Common myeloid progenitor, CD34-positive (primary cell): ENCODE data around the gene WDR27.
"Not testable (repeated sequence)": the region's sequence is repeated elsewhere in the genome, so short reads cannot be mapped to it uniquely, and the experiment has no call there.

Experiments
- CTCF ChIA-PET: fragments of 350-600 bp; sonication (Branson Sonifier 250); formaldehyde crosslinking; loops from one replicate; lab custom pipeline; 2021; ENCODE audit warnings: antibody characterized with exemption; lab: Charles Lee
- POLR2A ChIA-PET: fragments of 350-600 bp; sonication (Branson Sonifier 250); formaldehyde crosslinking; loops from one replicate; lab custom pipeline; 2021; ENCODE audit warnings: antibody characterized with exemption; lab: Charles Lee
- DNase-seq, 3 donors: peaks; one replicate each; pipeline versions ENCODE4 v3.0.0 to v3.0.0-alpha.2; 2013
- H3K27ac ChIP-seq, 2 experiments: 1 replicate in 1 of 2; 2 replicates in 1 of 2; pipeline ENCODE4 v1.7.0; 2013; ENCODE audit warnings: inconsistent platforms in 2 of 2, low read length in 2 of 2, mild to moderate bottlenecking in 2 of 2, low read depth in 1 of 2, moderate library complexity in 1 of 2; ENCODE audit not compliant: severe bottlenecking in 2 of 2, insufficient read depth in 1 of 2, poor library complexity in 1 of 2
- H3K27me3 ChIP-seq, 5 experiments: replicated peaks in 2 of 5; 1 replicate in 3 of 5; 2 replicates in 2 of 5; pipeline versions ENCODE4 v1.6.1 to v1.7.0; 2013; ENCODE audit warnings: low read length in 4 of 5, mild to moderate bottlenecking in 2 of 5, moderate library complexity in 2 of 5, inconsistent platforms in 1 of 5; ENCODE audit not compliant: insufficient read depth in 5 of 5, control insufficient read depth in 4 of 5
- H3K36me3 ChIP-seq, 4 experiments: 1 replicate in 2 of 4; 2 replicates in 2 of 4; pipeline versions ENCODE4 v1.6.1 to v1.7.0; 2013; ENCODE audit warnings: low read length in 3 of 4, control low read depth in 1 of 4, mild to moderate bottlenecking in 1 of 4; ENCODE audit not compliant: control insufficient read depth in 4 of 4, insufficient read depth in 4 of 4
- H3K4me1 ChIP-seq, 4 experiments: 1 replicate in 3 of 4; 2 replicates in 1 of 4; pipeline versions ENCODE4 v1.6.1 to v1.7.1; 2013; ENCODE audit warnings: low read length in 3 of 4, mild to moderate bottlenecking in 3 of 4, control low read depth in 1 of 4, inconsistent platforms in 1 of 4, moderate library complexity in 1 of 4; ENCODE audit not compliant: control insufficient read depth in 4 of 4, insufficient read depth in 4 of 4; ENCODE audit errors: control extremely low read depth in 1 of 4
- H3K4me3 ChIP-seq, 7 experiments: 1 replicate in 4 of 7; 2 replicates in 3 of 7; pipeline versions ENCODE4 v1.5.1 to v1.7.0; 2013; ENCODE audit warnings: mild to moderate bottlenecking in 7 of 7, low read length in 6 of 7, moderate library complexity in 6 of 7, inconsistent platforms in 2 of 7, low read depth in 2 of 7, control low read depth in 1 of 7; ENCODE audit not compliant: insufficient read depth in 4 of 7, control insufficient read depth in 1 of 7; ENCODE audit errors: extremely low read depth in 1 of 7
- H3K9me3 ChIP-seq, 5 experiments: 1 replicate in 4 of 5; 2 replicates in 1 of 5; pipeline versions ENCODE4 v1.6.1 to v1.7.1; 2013; ENCODE audit warnings: low read length in 4 of 5, mild to moderate bottlenecking in 2 of 5, inconsistent platforms in 1 of 5, low read depth in 1 of 5, moderate library complexity in 1 of 5; ENCODE audit not compliant: control insufficient read depth in 4 of 5, insufficient read depth in 2 of 5; ENCODE audit errors: control extremely low read depth in 1 of 5
- WGBS: methylation state at CpG from one replicate; pipeline ENCODE4 v1.1.5; 2013; ENCODE audit not compliant: insufficient coverage; 5-methylcytosine and 5-hydroxymethylcytosine counted together

WDR27 gene

DNA sequence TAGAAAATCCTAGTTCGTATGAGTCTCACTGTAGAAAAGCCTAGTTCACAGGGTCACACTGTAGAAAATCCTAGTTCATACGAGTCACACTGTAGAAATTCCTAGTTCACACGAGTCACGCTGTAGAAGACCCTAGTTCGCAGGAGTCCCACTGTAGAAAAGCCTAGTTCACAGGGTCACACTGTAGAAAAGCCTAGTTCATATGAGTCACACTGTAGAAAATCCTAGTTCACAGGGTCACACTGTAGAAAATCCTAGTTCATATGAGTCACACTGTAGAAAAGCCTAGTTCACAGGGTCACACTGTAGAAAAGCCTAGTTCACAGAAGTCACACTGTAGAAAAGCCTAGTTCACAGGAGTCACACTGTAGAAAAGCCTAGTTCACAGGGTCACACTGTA, 56.4 kb downstream of the WDR27 start:
- WGBS: 95% methylated on average over 5 of the region's 5 CpGs
- H3K4me3 ChIP-seq, CTCF ChIA-PET, H3K9me3 ChIP-seq, H3K4me1 ChIP-seq, DNase-seq, POLR2A ChIA-PET, H3K27me3 ChIP-seq, H3K36me3 ChIP-seq, H3K27ac ChIP-seq: not testable (repeated sequence)

- H3K9me3 ChIP-seq: no peaks in the 10 kb centered on the region
- H3K4me3 ChIP-seq: no peak overlapping the region
- no peak for DNase-seq
- no peak overlapping the region for H3K27ac ChIP-seq
- no peaks in the 10 kb centered on the region for H3K4me1 ChIP-seq
- peaks cover 0 to 6% (median 1%) of the 10 kb centered on the region in 4 experiments for H3K36me3 ChIP-seq
- WGBS: 100% methylated on average over 1 of the region's 1 CpG
- CTCF ChIA-PET: no interaction called here
- no peaks in the 10 kb centered on the region for H3K27me3 ChIP-seq
- POLR2A ChIA-PET: no interaction called here
These were observed 58.3 kb downstream of the WDR27 start for GRCh38 chr6:169643521-169643920.

- Histone ChIP-seq H3K4me3 (no peak overlapping the region), H3K9me3 (no peaks in the 10 kb centered on the region), H3K36me3 (peaks cover 0 to 10% (median 1%) of the 10 kb centered on the region in 4 experiments), H3K27ac (no peak overlapping the region), H3K27me3 (no peaks in the 10 kb centered on the region), H3K4me1 (no peaks in the 10 kb centered on the region)
- no peak for DNase-seq
- WGBS: 95% methylated on average over 9 of the region's 15 CpGs
- POLR2A ChIA-PET: no interaction called here
- CTCF ChIA-PET: no interaction called here
These were observed 59.4 kb downstream of the WDR27 start for GRCh38 chr6:169642455-169642854.

GRCh38 chr6:169641461-169642085, 60.3 kb downstream of the WDR27 start:
- ChIA-PET CTCF (no interaction called here), POLR2A (no interaction called here)
- Histone ChIP-seq H3K27ac (no peak overlapping the region), H3K4me3 (no peak overlapping the region), H3K27me3 (no peaks in the 10 kb centered on the region), H3K9me3 (no peaks in the 10 kb centered on the region), H3K36me3 (peaks cover 0 to 15% (median 1%) of the 10 kb centered on the region in 4 experiments), H3K4me1 (no peaks in the 10 kb centered on the region)
- no peak for DNase-seq
- WGBS: 97% methylated on average over 22 of the region's 28 CpGs

- no peak overlapping the region for H3K4me3 ChIP-seq
- no peaks in the 10 kb centered on the region for H3K4me1 ChIP-seq
- DNase-seq: no peak
- no peak overlapping the region for H3K27ac ChIP-seq
- 97% methylated on average over 14 of the region's 18 CpGs for WGBS
- H3K36me3 ChIP-seq: peaks cover 0 to 15% (median 1%) of the 10 kb centered on the region in 4 experiments
- CTCF ChIA-PET: no interaction called here
- POLR2A ChIA-PET: no interaction called here
- no peaks in the 10 kb centered on the region for H3K9me3 ChIP-seq
- no peaks in the 10 kb centered on the region for H3K27me3 ChIP-seq
These were observed 60.8 kb downstream of the WDR27 start for GRCh38 chr6:169640983-169641382.

GRCh38 chr6:169640351-169640852, 61.4 kb downstream of the WDR27 start:
- POLR2A ChIA-PET: no interaction called here
- 98% methylated on average over 17 of the region's 18 CpGs for WGBS
- peaks cover 0 to 15% (median 1%) of the 10 kb centered on the region in 4 experiments for H3K36me3 ChIP-seq
- H3K4me1 ChIP-seq: no peaks in the 10 kb centered on the region
- CTCF ChIA-PET: no interaction called here
- no peak for DNase-seq
- H3K4me3 ChIP-seq: no peak overlapping the region
- H3K27me3 ChIP-seq: no peaks in the 10 kb centered on the region
- no peak overlapping the region for H3K27ac ChIP-seq
- H3K9me3 ChIP-seq: no peaks in the 10 kb centered on the region

- H3K9me3 ChIP-seq: no peaks in the 10 kb centered on the region
- no peaks in the 10 kb centered on the region for H3K4me1 ChIP-seq
- ChIA-PET POLR2A (no interaction called here), CTCF (no interaction called here)
- no peak overlapping the region for H3K27ac ChIP-seq
- 95% methylated on average over 20 of the region's 21 CpGs for WGBS
- no peaks in the 10 kb centered on the region for H3K27me3 ChIP-seq
- no peak overlapping the region for H3K4me3 ChIP-seq
- peaks cover 0 to 15% (median 3%) of the 10 kb centered on the region in 4 experiments for H3K36me3 ChIP-seq
- no peak for DNase-seq
These were observed 62.1 kb downstream of the WDR27 start for GRCh38 chr6:169639653-169640278.
